Duodenal mucosa (tissue), 2 donors: Measurements from ENCODE around the gene STOX2.

Experiments
- H3K27ac ChIP-seq: one replicate; pipeline ENCODE4 v1.7.0; 2013; ENCODE audit warnings: low read depth, low read length
- H3K27me3 ChIP-seq, 2 donors: one replicate each; pipeline ENCODE4 v1.7.0; 2013; ENCODE audit warnings: low read length in 2 of 2, control low read depth in 1 of 2; ENCODE audit not compliant: insufficient read depth in 2 of 2, control insufficient read depth in 1 of 2
- H3K36me3 ChIP-seq, 2 donors: one replicate each; pipeline ENCODE4 v1.7.0; 2013; ENCODE audit warnings: low read length in 2 of 2, control low read depth in 1 of 2; ENCODE audit not compliant: insufficient read depth in 2 of 2, control insufficient read depth in 1 of 2
- H3K4me1 ChIP-seq, 2 donors: one replicate each; pipeline ENCODE4 v1.7.0; 2013; ENCODE audit warnings: low read length in 2 of 2, control low read depth in 1 of 2; ENCODE audit not compliant: insufficient read depth in 2 of 2, control insufficient read depth in 1 of 2
- H3K4me3 ChIP-seq, 2 donors: one replicate each; pipeline ENCODE4 v1.7.0; 2013; ENCODE audit warnings: low read length in 2 of 2, low read depth in 1 of 2
- H3K9ac ChIP-seq, 2 donors: one replicate each; pipeline ENCODE4 v1.7.0; 2013; ENCODE audit warnings: low read length in 2 of 2, low read depth in 1 of 2
- H3K9me3 ChIP-seq, 2 donors: one replicate each; pipeline ENCODE4 v1.7.0; 2013; ENCODE audit warnings: low read length in 2 of 2, control low read depth in 1 of 2; ENCODE audit not compliant: control insufficient read depth in 1 of 2

Gene STOX2

GRCh38 chr4:183870997-183871396 lies 34.1 kb upstream of the STOX2 start:
- Histone ChIP-seq H3K9ac (no peak overlapping the region), H3K27me3 (no peaks in the 10 kb centered on the region), H3K36me3 (no peaks in the 10 kb centered on the region), H3K4me3 (no peak overlapping the region), H3K27ac (no peak overlapping the region), H3K9me3 (no peaks in the 10 kb centered on the region), H3K4me1 (peaks cover 0 to 1% of the 10 kb centered on the region in 2 donors)

- Histone ChIP-seq H3K9me3 (no peaks in the 10 kb centered on the region), H3K4me3 (no peak overlapping the region), H3K27me3 (no peaks in the 10 kb centered on the region), H3K36me3 (no peaks in the 10 kb centered on the region), H3K4me1 (peaks cover under 1 to 7% of the 10 kb centered on the region in 2 donors), H3K9ac (no peak overlapping the region), H3K27ac (no peak overlapping the region)
These were observed 33.5 kb upstream of the STOX2 start for GRCh38 chr4:183871581-183871980.

DNA sequence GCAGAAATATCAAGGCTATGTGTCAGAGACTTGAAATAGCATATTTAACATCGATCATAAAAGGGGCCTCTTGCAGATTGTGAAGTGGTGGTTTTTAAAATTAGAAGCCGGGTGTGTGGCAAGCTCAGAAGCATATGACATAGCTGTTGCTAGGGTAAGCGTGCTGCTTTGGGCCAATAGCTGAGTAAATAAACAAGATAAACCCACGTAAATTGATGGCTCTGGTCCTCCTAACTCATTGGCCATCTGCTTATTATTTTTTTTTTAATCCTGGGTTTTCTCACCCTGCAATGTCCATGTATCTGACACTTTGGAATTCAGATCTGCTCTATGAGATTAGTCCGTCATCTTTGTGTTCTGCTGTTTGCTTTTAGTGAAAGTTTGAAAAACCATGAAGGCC lies 32.6 kb upstream of the STOX2 start:
- Histone ChIP-seq H3K9me3 (no peaks in the 10 kb centered on the region), H3K27me3 (no peaks in the 10 kb centered on the region), H3K4me1 (peaks cover 7 to 14% of the 10 kb centered on the region in 2 donors), H3K27ac (no peak overlapping the region), H3K9ac (no peak overlapping the region), H3K36me3 (no peaks in the 10 kb centered on the region), H3K4me3 (no peak overlapping the region)

DNA sequence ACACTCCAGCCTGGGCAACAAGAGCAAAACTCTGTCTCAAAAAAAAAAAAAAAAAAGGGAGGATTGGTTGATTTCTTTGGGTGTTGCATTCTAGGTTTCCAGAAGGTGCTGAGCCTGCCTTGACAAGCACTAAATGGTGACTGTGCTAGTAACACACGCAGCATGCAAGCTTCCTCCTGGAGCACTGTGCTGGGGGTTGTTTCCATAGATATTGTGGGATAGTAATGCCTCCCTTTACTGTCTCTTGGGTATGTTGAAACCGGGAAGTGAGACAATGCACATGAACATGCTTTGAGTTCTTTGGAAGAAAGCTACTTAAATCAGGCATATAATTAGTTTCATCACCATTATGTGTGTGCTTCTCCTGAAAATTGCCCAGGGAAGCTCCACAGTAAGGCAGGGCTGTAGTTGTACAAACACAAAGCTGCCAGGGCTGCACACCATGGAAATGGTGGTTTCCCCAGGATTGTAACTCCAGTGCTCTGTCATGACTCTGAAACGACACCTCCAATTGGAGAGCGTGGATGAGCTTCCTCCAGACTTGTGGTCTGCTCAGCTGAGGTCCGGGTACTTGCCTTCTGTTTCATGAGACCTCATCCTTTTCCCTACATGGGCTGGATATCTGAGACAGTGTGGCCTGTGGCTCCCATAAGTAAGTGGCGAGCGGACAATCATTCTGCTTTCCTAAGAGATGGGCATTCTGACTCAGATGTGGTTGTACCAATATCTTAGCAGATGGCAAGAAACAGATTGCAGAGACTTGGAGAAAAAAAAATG lies 31.5 kb upstream of the STOX2 start:
- no peak overlapping the region for H3K27ac ChIP-seq

GRCh38 chr4:183875251-183875825 lies 29.8 kb upstream of the STOX2 start:
- no peaks in the 10 kb centered on the region for H3K9me3 ChIP-seq
- no peaks in the 10 kb centered on the region for H3K27me3 ChIP-seq
- no peak overlapping the region for H3K27ac ChIP-seq
- H3K9ac ChIP-seq = no peak overlapping the region
- no peaks in the 10 kb centered on the region for H3K36me3 ChIP-seq
- H3K4me3 ChIP-seq = no peak overlapping the region
- peaks cover 7 to 14% of the 10 kb centered on the region in 2 donors for H3K4me1 ChIP-seq

More for the DNA sequence above, 31.5 kb upstream of the STOX2 start:
- no peaks in the 10 kb centered on the region for H3K9me3 ChIP-seq
- H3K4me1 ChIP-seq = peaks cover 7 to 14% of the 10 kb centered on the region in 2 donors
- H3K27me3 ChIP-seq = no peaks in the 10 kb centered on the region
- no peaks in the 10 kb centered on the region for H3K36me3 ChIP-seq
- no peak overlapping the region for H3K9ac ChIP-seq
- no peak overlapping the region for H3K4me3 ChIP-seq

GRCh38 chr4:183876268-183876934 lies 28.7 kb upstream of the STOX2 start:
- Histone ChIP-seq H3K4me3 (peak overlapping the region; percentile 66 to 70), H3K9ac (peak overlapping the region; percentile 25 to 49), H3K4me1 (peaks cover 7 to 14% of the 10 kb centered on the region in 2 donors), H3K36me3 (no peaks in the 10 kb centered on the region), H3K27me3 (no peaks in the 10 kb centered on the region), H3K9me3 (no peaks in the 10 kb centered on the region), H3K27ac (peak overlapping the region; percentile 5)

DNA sequence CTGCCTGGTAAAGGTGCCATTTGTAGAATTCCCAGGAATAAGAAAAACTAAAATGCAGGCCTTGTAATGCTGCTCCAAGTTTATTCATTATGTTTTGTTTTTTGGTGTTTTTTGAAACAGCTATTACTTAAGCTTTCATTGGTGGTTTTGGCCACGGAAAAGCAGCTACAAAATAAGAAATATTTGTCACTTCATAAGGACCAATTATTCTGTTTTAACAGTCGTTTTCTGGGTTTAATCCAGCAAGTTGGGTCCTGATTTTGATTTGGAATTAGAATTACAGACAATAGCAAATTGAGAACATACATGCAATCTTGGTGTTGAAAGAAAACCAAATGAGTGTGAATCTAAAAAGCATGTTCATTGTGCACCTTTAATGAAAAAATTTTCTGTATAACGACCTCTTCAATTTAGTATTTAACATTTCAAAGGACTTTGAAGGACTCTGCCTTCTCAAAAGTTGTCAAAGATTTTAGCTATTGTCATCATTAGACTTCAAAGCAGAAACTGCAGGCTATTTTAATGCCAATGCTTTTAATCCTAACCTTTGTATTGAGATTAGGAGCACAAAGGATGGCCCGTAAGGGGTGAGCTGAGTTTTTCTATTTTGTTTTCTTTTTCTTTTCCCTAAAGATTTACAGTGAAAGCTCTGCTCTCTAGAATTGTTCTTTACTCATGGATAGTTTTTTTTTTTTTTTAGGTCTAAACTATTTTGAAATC lies 26.7 kb upstream of the STOX2 start:
- Histone ChIP-seq H3K27ac (no peak overlapping the region), H3K4me3 (no peak overlapping the region), H3K4me1 (peaks cover 7 to 14% of the 10 kb centered on the region in 2 donors), H3K9me3 (no peaks in the 10 kb centered on the region), H3K27me3 (no peaks in the 10 kb centered on the region), H3K36me3 (no peaks in the 10 kb centered on the region), H3K9ac (no peak overlapping the region)

DNA sequence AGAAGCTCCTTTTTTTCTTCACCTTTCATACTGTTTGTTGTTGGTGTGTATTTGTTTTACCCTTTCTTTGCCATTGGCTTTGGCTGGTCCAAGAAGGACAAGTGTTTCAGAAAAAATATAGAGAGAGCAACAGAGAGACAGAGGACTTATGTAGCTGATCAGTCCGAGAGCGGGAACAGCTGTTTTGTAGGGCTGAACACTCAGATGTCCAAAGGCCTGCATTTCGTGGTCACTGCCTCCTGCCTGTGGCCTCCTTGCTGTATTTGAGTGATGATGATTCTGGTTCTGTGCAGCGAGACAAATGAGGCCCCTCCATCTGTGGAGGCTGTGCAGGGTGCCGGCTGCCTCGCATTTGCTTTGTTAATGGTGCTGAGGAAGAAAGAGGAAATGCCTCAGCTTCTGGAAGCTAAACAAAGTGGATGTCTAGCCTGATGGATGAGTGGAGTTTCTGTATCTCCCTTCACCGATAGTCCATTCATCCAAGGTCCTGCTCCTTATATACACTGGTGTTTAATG lies 19.8 kb upstream of the STOX2 start:
- no peaks in the 10 kb centered on the region for H3K36me3 ChIP-seq
- no peak overlapping the region for H3K27ac ChIP-seq
- H3K9ac ChIP-seq = no peak overlapping the region
- H3K9me3 ChIP-seq = no peaks in the 10 kb centered on the region
- no peaks in the 10 kb centered on the region for H3K4me1 ChIP-seq
- no peak overlapping the region for H3K4me3 ChIP-seq
- H3K27me3 ChIP-seq = no peaks in the 10 kb centered on the region

- Histone ChIP-seq H3K9ac (no peak overlapping the region), H3K27ac (no peak overlapping the region), H3K4me3 (no peak overlapping the region), H3K4me1 (no peaks in the 10 kb centered on the region), H3K27me3 (no peaks in the 10 kb centered on the region), H3K36me3 (no peaks in the 10 kb centered on the region), H3K9me3 (no peaks in the 10 kb centered on the region)
These were observed 17.8 kb upstream of the STOX2 start for GRCh38 chr4:183887351-183887750.
